Esophagus squamous epithelium (tissue), 5 donors: ENCODE results near the gene DMBX1. TPM values are rescaled to one million over a fixed set of nuclear protein-coding genes. Genes with fewer than 3 reads are reported as not detected.

Experiments
- DNase-seq: peaks from one replicate; lab custom pipeline; 2025; lab: John Stamatoyannopoulos, UW
- H3K27ac ChIP-seq, 4 donors: fragments of 200-600 bp; sonication (generic); one replicate each; pipeline ENCODE4 v1.5.1; 2016 to 2019; ENCODE audit warnings: mild to moderate bottlenecking in 1 of 4
- H3K27me3 ChIP-seq, 4 donors: fragments of 200-600 bp; sonication (generic); 1 replicate in 3 of 4; 2 replicates in 1 of 4; pipeline versions ENCODE4 v1.5.1 to v1.6.0; 2017 to 2021; ENCODE audit warnings: antibody characterized with exemption in 1 of 4
- H3K36me3 ChIP-seq, 3 donors: fragments of 200-600 bp; sonication (generic); one replicate each; pipeline ENCODE4 v1.5.1; 2016 to 2019
- H3K4me1 ChIP-seq, 3 donors: fragments of 200-600 bp; sonication (generic); one replicate each; pipeline ENCODE4 v1.5.1; 2017 to 2019
- H3K4me3 ChIP-seq, 4 donors: fragments of 200-600 bp; sonication (generic); 1 replicate in 3 of 4; 2 replicates in 1 of 4; pipeline ENCODE4 v1.5.1; 2016 to 2019; ENCODE audit warnings: mild to moderate bottlenecking in 2 of 4, moderate library complexity in 1 of 4
- H3K9me3 ChIP-seq, 3 donors: fragments of 200-600 bp; sonication (generic); one replicate each; pipeline ENCODE4 v1.5.1; 2016 to 2019
- POLR2A ChIP-seq, 4 donors: fragments of 450-650 bp; IDR thresholded peaks; one replicate each; pipeline ENCODE4 v1.6.1; 2017; ENCODE audit warnings: antibody characterized with exemption in 4 of 4, mild to moderate bottlenecking in 4 of 4, moderate library complexity in 3 of 4
- WGBS, 2 donors: methylation state at CpG; one replicate each; pipeline ENCODE4 v1.1.5; 2018; 5-methylcytosine and 5-hydroxymethylcytosine counted together
- intact Hi-C: fragments of 100-400 bp; cut with DNase I; formaldehyde crosslinking; loops from one replicate; pipeline ENCODE4 v1.15.0; 2022
- total RNA-seq, 4 donors: library from RNA; depleted of rRNA; stranded (reverse); fragments of >200 nt; gene quantifications; one replicate each; pipeline ENCODE4 v1.1.0, GENCODE V29; 2016
- TF ChIP-seq, protein P1 (sequence below), 6 experiments: fragments of 450-650 bp in 4 of 6; fragments of 200-600 bp in 2 of 6; sonication (generic) in 2 of 6; IDR thresholded peaks; one replicate each; pipeline ENCODE4 v1.5.1; 2016 to 2019; ENCODE audit warnings: antibody characterized with exemption in 6 of 6, mild to moderate bottlenecking in 4 of 6, moderate library complexity in 4 of 6
- donor health status: DM: yes; HTN: yes; CAD: no.

DMBX1 gene
- total RNA-seq, 4 donors from 2014 or later = not detected

DNA sequence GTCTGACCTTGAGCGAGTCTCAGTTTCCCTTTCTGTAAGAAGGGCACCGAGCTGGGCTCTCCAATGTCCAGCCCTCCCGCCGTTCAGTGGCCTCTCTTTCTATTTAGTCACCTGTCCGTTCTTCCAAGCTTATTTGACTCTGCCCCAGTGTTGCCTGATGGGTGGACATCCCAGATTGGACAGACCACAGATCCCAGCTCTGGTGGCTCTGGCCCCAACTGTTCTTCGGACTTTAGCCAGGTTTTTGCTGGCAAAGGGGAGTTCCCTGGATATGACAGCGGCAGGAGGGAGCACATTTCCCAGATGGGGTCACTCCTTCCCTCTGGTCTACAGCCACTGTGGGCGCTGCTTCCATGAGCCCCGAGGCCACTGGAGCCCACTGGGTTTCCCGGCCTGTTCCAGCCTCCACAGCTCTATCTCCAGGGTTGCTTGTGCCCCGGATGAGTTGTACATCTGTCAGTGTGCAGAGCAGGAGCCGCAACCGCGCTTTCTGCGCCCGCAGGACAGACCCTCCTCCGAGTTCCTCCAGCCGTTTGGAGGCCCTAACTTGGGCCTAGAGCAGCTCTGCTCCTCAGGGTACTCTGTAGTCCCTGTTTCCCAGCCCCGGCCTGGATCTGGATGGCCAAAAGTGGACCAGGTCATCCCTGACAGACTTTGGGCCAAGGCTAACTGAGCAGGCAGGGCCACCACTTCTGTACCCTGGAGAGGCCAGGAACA is 3.8 kb downstream of the DMBX1 start:
- H3K36me3 ChIP-seq = no peaks in the 10 kb centered on the region
- DNase-seq = no peak
- no peak overlapping the region for H3K27ac ChIP-seq
- peaks cover 30 to 92% (median 43%) of the 10 kb centered on the region in 4 donors for H3K27me3 ChIP-seq
- H3K4me3 ChIP-seq = no peak overlapping the region
- H3K9me3 ChIP-seq = no peaks in the 10 kb centered on the region
- intact Hi-C loops = no loop called here
- no peak for TF ChIP-seq POLR2A (IDR thresholded peaks at IDR 0.05)
- TF ChIP-seq, protein P1, sequence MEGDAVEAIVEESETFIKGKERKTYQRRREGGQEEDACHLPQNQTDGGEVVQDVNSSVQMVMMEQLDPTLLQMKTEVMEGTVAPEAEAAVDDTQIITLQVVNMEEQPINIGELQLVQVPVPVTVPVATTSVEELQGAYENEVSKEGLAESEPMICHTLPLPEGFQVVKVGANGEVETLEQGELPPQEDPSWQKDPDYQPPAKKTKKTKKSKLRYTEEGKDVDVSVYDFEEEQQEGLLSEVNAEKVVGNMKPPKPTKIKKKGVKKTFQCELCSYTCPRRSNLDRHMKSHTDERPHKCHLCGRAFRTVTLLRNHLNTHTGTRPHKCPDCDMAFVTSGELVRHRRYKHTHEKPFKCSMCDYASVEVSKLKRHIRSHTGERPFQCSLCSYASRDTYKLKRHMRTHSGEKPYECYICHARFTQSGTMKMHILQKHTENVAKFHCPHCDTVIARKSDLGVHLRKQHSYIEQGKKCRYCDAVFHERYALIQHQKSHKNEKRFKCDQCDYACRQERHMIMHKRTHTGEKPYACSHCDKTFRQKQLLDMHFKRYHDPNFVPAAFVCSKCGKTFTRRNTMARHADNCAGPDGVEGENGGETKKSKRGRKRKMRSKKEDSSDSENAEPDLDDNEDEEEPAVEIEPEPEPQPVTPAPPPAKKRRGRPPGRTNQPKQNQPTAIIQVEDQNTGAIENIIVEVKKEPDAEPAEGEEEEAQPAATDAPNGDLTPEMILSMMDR (IDR thresholded peaks at IDR 0.05) = no peak
- WGBS, 2 donors = 61 to 65% methylated on average over 14 to 18 of the region's 19 CpGs
- peaks cover 21 to 27% (median 22%) of the 10 kb centered on the region in 3 donors for H3K4me1 ChIP-seq

DNA sequence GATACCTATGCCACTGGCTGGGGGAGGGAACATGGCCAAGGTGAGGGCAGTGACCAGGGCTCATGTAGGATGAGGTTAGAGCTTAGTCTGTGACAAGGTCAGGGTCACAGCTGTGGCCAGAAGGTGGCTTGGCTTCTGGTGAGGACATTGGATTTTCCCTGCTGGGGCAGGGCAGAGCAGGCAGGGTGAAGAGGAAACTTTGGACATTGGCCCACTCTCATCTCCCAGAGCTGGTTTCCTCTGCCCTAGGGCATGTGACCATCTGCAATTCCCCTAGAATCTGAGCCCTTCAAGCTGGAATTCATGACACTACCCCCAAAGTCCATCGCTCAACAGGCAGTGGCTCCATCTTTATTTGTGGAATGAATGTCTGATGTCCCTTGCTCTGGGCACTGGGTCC is 5.3 kb downstream of the DMBX1 start:
- intact Hi-C loops = no loop called here
- Histone ChIP-seq H3K27ac (no peak overlapping the region), H3K27me3 (peaks cover 16 to 78% (median 31%) of the 10 kb centered on the region in 4 donors), H3K4me3 (no peak overlapping the region), H3K9me3 (no peaks in the 10 kb centered on the region), H3K4me1 (peaks cover 9 to 16% (median 12%) of the 10 kb centered on the region in 3 donors), H3K36me3 (no peaks in the 10 kb centered on the region)
- 88% methylated on average over 1 of the region's 1 CpG; no CpG with 5 or more reads in 1 of the 2 donors for WGBS, 2 donors
- DNase-seq = no peak
- no peak for TF ChIP-seq POLR2A (IDR thresholded peaks at IDR 0.05)
- TF ChIP-seq, protein P1 (IDR thresholded peaks at IDR 0.05) = no peak

DNA sequence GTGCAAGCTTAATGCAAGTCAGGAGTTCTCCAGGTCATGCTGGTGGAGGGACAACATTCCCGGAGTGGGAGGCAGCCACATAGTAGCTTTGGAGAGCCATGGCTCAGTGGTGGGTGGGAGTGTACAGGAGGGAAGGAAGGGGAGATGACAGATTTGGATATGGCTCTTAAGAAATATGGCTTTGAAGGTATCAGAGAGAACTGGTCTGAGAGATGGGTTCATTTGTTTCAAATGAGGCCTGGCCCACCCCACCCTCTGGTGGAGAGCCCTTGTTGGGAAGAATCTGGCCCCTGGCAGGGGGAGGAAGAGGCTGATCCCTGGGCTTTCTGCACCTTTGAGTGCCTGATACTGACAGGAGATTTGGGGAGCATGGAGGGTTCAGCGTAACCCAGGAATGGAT is 6.1 kb downstream of the DMBX1 start:
- WGBS, 2 donors = 81 to 92% methylated on average over 2 of the region's 2 CpGs

DNA sequence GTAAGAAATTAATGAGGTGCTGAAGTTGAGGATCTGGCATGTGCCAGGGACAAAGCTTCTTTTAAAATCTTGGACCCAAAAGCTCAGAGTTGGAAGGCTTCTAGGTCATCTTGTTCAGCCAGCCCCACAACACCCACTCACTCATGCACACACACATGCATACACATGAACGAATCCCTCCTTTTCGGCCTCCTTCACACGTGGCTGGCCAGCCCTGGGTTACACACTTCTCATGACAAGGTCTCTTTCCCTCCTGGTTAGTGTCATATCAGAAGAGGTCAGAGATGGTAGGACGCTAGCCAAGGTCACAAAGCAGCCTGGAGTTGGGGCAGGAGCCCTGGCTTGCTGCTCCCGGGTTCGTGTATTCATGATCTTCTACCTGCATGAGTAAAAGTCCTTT is 6.9 kb downstream of the DMBX1 start:
- Histone ChIP-seq H3K4me1 (peaks cover 0 to under 1% (median 0%) of the 10 kb centered on the region in 3 donors), H3K36me3 (no peaks in the 10 kb centered on the region), H3K4me3 (no peak overlapping the region), H3K9me3 (no peaks in the 10 kb centered on the region), H3K27me3 (peaks cover under 1 to 62% (median 16%) of the 10 kb centered on the region in 4 donors), H3K27ac (no peak overlapping the region)
- intact Hi-C loops = no loop called here
- WGBS, 2 donors = 67 to 77% methylated on average over 6 of the region's 6 CpGs
- no peak for DNase-seq
- no peak for TF ChIP-seq POLR2A (IDR thresholded peaks at IDR 0.05)
- TF ChIP-seq, protein P1 (IDR thresholded peaks at IDR 0.05) = no peak

More for the DNA sequence above, 6.1 kb downstream of the DMBX1 start:
- H3K27ac ChIP-seq = no peak overlapping the region
- DNase-seq = no peak
- TF ChIP-seq, protein P1 (IDR thresholded peaks at IDR 0.05) = no peak
- no peak for TF ChIP-seq POLR2A (IDR thresholded peaks at IDR 0.05)
- H3K9me3 ChIP-seq = no peaks in the 10 kb centered on the region
- H3K4me1 ChIP-seq = peaks cover 0 to 7% (median 4%) of the 10 kb centered on the region in 3 donors
- no peaks in the 10 kb centered on the region for H3K36me3 ChIP-seq
- H3K27me3 ChIP-seq = peaks cover 8 to 69% (median 24%) of the 10 kb centered on the region in 4 donors
- no peak overlapping the region for H3K4me3 ChIP-seq
- intact Hi-C loops = no loop called here

DNA sequence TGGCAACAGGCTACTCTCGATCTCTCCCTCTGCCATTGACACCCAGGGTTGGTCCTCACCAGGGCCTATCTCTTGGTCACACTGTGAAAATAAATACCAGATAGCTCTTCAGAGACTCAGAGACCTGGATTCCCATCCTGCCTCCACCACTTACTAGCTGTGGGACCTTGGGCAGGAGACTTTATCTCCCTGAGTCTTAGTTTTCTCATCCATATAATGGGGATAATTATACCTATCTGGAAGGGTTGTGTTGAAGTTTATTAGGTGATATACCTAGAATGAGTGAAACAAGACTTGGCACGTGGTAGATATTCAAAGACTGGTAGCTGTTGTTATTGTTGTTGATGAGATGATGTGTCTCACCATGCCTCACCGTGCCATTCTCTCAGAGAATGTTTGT is 7.4 kb downstream of the DMBX1 start:
- DNase-seq = no peak
- 68 to 77% methylated on average over 3 of the region's 3 CpGs for WGBS, 2 donors
- Histone ChIP-seq H3K27ac (no peak overlapping the region), H3K27me3 (peaks cover 0 to 57% (median 11%) of the 10 kb centered on the region in 4 donors), H3K4me3 (no peak overlapping the region), H3K4me1 (no peaks in the 10 kb centered on the region), H3K36me3 (no peaks in the 10 kb centered on the region), H3K9me3 (no peaks in the 10 kb centered on the region)
- TF ChIP-seq, protein P1 (IDR thresholded peaks at IDR 0.05) = no peak
- TF ChIP-seq POLR2A (IDR thresholded peaks at IDR 0.05) = no peak
- intact Hi-C loops = no loop called here
